ENCODE measurements around the gene TNFAIP8L2.
"Not testable (repeated sequence)": the region's sequence is repeated elsewhere in the genome, so short reads cannot be mapped to it uniquely, and the experiment has no call there.

The TNFAIP8L2 gene

GRCh38 chr1:151192047-151192446, 35.6 kb downstream of the TNFAIP8L2 start:
- no peak for DNase-seq (ENCODE audit: low read depth)

DNA sequence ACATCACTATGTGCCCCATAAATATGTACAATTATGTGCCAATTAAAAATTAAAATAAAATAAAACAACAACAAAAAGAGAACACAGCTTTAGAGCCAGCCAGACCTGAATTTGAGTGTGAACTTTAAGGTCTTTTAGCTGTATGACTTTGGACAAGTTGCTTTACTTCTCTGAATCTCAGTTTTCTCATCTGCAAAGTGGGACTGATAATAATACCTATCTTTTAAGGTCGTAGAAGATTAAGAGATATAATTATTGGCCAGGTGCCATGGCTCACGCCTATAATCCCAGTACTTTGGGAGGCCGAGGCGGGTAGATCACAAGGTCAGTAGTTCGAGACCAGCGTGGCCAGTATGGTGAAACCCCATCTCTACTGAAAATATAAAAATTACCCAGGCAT, 36.9 kb downstream of the TNFAIP8L2 start:
- DNase-seq (ENCODE audit: low read depth), result no peak

- DNase-seq (ENCODE audit: low read depth), result no peak
Measured at GRCh38 chr1:151193856-151194255, 37.4 kb downstream of the TNFAIP8L2 start.

- DNase-seq (ENCODE audit: low read depth), result not testable (repeated sequence)
Measured at GRCh38 chr1:151194894-151195594, 38.6 kb downstream of the TNFAIP8L2 start.

GRCh38 chr1:151196292-151196800, 39.9 kb downstream of the TNFAIP8L2 start:
- no peak for DNase-seq (ENCODE audit: low read depth)

DNA sequence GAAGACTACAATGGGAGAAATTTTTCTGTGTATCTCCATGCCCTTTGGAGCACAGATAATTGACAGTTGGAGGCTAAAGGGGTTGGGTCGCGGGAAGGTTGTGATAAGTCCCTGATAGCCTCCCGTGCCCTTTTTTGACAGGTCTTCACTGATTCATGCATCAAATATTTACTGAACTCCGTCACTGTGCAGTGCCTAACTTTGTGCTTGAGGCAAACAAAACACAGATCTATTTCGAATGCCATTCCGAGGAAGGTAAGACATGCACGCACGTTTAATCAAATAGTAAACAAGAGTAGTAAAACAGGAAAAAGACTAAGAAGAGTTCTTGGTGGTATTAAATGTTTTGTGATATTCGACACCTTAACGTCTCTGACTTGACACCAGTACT, 41.4 kb downstream of the TNFAIP8L2 start:
- no peak for DNase-seq (ENCODE audit: low read depth)

DNA sequence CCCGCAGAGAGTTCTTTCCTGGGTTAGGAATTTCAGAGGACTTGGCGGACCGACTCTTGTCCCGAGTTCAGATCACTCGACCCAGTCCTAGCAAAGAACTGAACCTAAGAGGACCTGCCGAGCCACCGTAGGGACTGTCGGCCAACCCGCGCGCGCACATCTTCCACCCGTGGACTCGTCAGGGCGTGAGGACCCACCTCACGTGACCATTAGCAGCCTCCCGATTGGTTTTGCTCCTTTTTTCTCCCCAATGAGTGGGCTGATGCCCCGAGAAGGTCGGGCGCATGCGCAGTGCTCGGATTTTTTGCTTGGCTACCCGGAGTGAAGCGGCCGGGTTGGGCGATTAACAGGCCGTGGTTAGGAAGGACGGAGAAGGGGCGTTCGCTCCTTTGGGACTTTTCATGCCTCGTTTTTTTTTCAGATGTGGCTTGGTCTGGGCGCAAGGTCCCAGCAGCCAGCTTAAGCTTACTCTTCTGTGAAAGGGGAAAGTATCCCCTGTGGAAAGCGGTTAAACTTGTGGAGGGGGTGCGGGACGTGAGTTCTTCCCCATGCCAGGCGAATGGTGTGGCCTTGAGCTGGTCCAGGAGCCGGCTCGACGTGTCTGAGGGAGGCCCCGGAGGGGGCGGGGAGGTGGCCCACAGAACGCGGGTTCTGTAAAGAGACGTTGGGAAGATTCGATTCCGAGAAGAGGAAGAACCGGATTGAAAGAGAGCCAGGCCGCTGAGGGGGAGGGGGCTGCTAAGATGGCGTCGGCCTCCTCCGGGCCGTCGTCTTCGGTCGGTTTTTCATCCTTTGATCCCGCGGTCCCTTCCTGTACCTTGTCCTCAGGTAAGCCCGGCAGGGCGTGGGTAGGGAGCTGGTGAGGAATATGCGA, 42.0 kb downstream of the TNFAIP8L2 start, which contains the start of gene PIP5K1A:
TSS of gene PIP5K1A (plus strand) at position 299 of the 874 bp plus-strand sequence. CDS start at position 744, 445 bp downstream.
- peak; percentile 99 for DNase-seq (ENCODE audit: low read depth)

- DNase-seq (ENCODE audit: low read depth), result no peak
Measured at GRCh38 chr1:151199873-151200581, 43.6 kb downstream of the TNFAIP8L2 start.

- DNase-seq (ENCODE audit: low read depth), result not testable (repeated sequence)
Measured at GRCh38 chr1:151205381-151205965, 49.0 kb downstream of the TNFAIP8L2 start.
